GM20431 (cell line): ENCODE results near the gene TAOK1.

Experiments
- in situ Hi-C: fragments of 300-500 bp; cut with MseI, MboI; formaldehyde crosslinking; loops from one replicate; pipeline ENCODE4 v1.15.0; 2020; ENCODE audit warnings: low sequenced_read_pairs; ENCODE audit not compliant: unreplicated experiment

TAOK1 gene

GRCh38 chr17:29567304-29567553 is 177.1 kb downstream of the TAOK1 start:
- in situ Hi-C loops = no loop called here

DNA sequence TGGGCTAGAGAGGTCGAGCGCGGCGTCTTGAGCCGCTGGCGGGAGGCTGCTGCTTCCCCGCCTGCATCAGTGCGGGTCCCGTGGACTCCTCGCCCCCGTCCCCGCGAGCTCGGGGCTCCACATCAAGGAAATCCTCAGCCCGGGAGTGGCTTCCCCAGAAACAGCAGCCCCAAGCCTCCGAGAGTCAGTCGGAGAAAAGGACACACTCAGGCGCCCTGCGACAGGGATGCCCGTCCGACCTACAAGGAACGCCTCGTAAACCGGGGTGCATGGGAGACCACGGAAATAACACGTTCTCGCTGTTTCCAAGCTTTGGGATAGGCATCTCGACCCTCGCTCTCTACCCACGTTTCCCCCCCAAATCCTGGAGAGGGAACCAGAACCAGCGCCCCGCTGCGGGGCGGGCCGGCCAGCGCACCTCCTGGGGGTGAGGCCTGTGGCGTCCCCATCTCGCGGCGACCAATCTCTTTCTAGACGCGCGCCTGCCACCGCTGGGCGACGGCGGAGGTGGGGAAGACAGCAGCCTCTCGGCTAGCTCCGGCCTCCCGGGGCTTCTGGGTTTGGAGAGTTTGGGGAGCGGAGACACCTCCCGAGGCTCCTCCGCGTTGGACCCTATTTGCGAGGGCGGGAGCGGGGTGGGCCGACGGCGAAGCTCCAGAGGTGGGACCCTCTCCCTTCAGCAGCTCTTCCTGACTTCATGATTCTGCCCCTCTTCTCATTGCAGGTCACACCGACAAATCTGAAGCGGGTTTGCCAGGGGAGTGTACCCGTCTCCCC is 177.6 kb downstream of the TAOK1 start:
- in situ Hi-C loops = no loop called here

- in situ Hi-C loops = no loop called here
These were observed 178.4 kb downstream of the TAOK1 start, which contains the start of gene TP53I13 for GRCh38 chr17:29568331-29569244. TP53I13 (plus strand) TSS chr17:29568701; CDS start chr17:29568759, 58 bp downstream.

GRCh38 chr17:29569245-29569950 is 179.2 kb downstream of the TAOK1 start:
- in situ Hi-C loops = no loop called here

GRCh38 chr17:29570521-29570920 is 180.4 kb downstream of the TAOK1 start:
- in situ Hi-C loops = no loop called here

GRCh38 chr17:29571486-29571882 is 181.3 kb downstream of the TAOK1 start:
- in situ Hi-C loops = no loop called here

DNA sequence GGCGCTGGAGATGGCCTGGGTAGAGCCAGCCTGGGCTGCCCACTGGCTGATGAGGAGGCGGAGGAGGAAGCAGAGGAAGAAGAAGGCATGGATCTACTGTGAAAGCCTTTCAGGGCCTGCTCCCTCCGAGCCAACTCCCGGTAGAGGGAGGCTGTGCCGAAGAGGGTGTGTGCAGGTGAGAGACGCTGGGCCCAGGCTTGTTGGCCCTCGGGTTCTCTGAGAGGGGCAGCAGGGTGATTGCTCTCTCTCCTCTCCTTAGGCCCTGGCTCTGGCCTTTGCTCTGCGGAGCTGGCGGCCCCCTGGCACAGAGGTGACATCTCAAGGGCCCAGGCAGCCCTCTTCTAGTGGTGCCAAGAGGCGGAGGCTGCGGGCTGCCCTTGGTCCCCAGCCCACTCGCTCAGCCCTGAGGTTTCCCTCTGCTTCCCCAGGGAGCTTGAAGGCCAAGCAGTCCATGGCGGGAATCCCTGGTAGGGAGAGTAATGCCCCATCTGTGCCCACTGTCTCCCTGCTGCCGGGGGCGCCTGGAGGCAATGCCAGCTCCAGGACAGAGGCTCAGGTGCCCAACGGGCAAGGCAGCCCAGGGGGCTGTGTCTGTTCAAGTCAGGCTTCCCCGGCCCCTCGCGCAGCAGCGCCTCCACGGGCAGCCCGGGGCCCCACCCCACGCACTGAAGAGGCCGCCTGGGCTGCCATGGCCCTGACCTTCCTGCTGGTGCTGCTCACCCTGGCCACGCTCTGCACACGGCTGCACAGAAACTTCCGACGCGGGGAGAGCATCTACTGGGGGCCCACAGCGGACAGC is 181.9 kb downstream of the TAOK1 start:
- in situ Hi-C loops = no loop called here

DNA sequence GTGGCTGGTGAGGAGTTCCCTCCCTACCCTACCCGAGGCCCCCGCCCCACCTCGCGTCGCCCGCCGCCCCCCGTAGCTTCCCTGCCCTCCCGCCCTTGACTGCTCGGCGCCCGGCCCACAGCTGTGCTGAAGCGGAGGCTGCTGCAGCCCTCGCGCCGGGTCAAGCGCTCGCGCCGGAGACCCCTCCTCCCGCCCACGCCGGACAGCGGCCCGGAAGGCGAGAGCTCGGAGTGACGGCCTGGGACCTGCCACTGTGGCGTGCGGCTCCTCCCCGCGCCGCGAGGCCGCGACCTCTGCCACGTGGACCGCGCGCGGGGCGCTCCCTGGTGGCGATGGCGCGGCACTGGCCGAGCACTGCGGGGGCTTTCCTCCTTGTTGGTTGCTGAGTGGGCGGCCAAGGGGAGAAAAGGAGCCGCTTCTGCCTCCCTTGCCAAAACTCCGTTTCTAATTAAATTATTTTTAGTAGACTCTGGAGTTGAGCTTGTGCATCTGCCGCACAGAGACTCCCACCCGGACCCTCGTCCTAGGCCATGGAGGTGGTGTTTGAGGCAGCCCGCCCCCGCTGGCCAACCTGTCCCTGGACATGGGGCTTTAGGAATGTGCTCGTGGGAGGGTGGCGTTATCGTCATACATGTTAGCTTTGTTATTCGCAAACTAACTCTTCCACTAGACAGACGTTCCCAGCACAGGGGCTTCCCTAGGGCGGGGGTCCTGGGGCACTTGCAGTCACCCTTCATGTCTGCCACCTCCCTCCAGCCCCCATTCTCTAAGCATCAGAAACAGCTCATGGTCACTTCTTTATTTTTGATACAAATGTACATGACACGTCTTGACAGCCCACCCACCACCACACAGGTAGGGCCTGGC is 182.8 kb downstream of the TAOK1 start:
- in situ Hi-C loops = no loop called here

DNA sequence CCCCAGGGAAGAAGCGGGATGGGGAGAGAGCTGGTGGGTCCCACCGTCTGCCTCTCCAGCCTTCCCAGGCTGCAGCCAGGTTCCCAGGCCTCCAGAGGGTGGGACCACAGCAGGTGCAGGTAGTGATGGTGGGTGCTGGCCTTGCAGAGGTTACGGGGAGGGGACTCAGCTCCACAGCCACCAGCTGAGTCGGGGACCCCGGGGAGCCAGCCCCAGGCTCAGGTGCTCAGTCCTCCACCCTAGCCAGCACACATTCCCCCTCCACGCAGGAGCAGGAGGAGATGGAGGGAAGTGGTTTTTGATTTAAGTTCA is 183.4 kb downstream of the TAOK1 start:
- in situ Hi-C loops = no loop called here

DNA sequence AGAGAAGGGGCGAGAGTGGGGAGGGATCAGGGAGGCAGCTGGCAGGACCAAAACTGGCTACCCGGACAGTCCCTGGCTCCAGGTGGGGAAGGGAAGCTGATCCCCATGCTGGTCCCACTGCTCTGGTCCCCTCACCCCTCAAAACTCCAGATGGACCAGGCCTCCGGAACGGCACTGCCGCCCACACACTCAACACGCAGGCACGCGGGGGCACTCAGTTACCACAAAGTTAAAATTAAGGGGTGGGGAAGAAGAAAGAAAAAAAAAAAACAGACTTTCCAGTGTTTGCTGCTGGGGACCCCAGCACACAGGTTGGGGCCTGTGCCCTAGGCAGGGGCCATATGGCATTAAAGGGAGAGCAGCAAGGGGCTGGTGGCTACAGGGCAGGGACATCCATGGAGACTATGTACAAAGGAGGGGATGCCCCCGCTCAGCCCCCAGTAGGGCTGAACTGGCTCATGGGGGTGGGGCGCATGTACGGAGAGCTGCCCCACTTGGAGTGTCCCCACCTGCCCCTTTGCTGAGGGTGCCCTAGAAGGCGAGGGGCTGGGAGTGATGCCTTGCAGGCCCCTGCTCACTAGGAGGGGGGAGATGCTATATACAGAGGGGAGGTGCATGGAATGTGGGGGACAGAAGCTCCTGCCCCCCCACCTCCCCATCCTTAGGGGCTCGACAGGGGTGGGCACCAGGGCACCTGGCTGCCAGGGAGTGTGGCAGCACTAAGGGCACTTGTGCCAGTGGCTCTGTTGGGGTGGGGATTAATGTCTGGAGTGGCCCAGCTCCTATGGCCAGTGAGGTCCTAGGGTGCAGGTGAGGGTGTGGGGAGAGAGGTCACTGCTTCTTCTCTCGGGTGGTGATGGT is 183.9 kb downstream of the TAOK1 start:
- in situ Hi-C loops = no loop called here

- in situ Hi-C loops = no loop called here
These were observed 184.8 kb downstream of the TAOK1 start for GRCh38 chr17:29574732-29575510.

DNA sequence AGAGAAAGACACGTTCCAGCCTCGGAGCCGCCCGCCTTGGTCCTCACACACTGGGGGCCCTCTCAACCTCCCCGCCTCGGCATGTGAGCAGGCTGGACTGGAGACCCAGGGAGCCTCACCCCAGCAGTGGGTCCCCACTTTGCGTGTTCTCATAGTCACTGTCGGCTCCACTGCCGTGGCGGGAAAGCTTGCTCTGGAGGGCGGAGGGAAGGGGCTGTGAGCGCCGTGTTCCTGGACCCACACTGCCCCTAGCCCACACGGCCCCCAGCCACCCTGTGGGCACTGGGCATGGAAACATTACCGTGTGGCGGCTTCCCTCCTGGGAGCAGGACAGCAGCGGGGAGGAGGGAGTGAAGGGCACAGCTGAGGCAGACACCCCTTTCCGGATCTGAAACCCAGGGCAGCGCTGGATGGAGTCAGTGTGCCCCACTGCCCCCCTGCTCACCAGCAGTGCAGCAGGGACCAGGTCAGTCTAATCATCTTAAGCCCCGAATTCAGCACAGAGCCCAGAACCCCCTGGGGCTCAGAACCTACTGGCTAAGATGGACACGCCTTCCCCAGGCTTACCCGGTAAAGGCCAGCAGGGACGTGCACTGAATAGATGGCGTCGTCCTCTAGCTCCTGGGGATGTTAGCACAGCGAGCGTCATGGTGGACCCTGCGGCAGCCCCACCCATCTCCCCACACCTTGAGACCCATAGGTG is 185.5 kb downstream of the TAOK1 start:
- in situ Hi-C loops = no loop called here

GRCh38 chr17:29576214-29577000 is 186.2 kb downstream of the TAOK1 start:
- in situ Hi-C loops = no loop called here

- in situ Hi-C loops = no loop called here
These were observed 186.8 kb downstream of the TAOK1 start for GRCh38 chr17:29577001-29577370.

- in situ Hi-C loops = no loop called here
These were observed 187.4 kb downstream of the TAOK1 start for GRCh38 chr17:29577385-29578211.
